Suprapubic skin (tissue), 4 donors: Measurements from ENCODE around the gene TBC1D2B. TPM values are rescaled to one million over a fixed set of nuclear protein-coding genes. Genes with fewer than 3 reads are reported as not detected.
A peak's percentile ranks its signal among the peaks of the same experiment; 100 is the strongest.

Source experiments
- DNase-seq, 2 donors: peaks; one replicate each; pipeline ENCODE4 v3.0.0-alpha.2; 2019; ENCODE audit warnings: low spot score in 2 of 2
- H3K27ac ChIP-seq: fragments of 200-600 bp; sonication (generic); one replicate; pipeline ENCODE4 v1.5.1; 2019
- H3K27me3 ChIP-seq: fragments of 200-600 bp; sonication (generic); one replicate; pipeline ENCODE4 v1.5.1; 2019
- H3K36me3 ChIP-seq: fragments of 200-600 bp; sonication (generic); one replicate; pipeline ENCODE4 v1.5.1; 2019
- H3K4me1 ChIP-seq: fragments of 200-600 bp; sonication (generic); one replicate; pipeline ENCODE4 v1.5.1; 2019
- H3K4me3 ChIP-seq: fragments of 200-600 bp; sonication (generic); one replicate; pipeline ENCODE4 v1.5.1; 2019; ENCODE audit warnings: mild to moderate bottlenecking
- H3K9me3 ChIP-seq: fragments of 200-600 bp; sonication (generic); one replicate; pipeline ENCODE4 v1.5.1; 2019
- EP300 ChIP-seq: sonication (generic); formaldehyde crosslinking; IDR thresholded peaks from one replicate; pipeline ENCODE4 v1.6.1; 2017; ENCODE audit warnings: antibody characterized with exemption
- POLR2A ChIP-seq, 2 donors: fragments of 450-650 bp; IDR thresholded peaks; one replicate each; pipeline ENCODE4 v1.6.1; 2017; ENCODE audit warnings: antibody characterized with exemption in 2 of 2, mild to moderate bottlenecking in 2 of 2, moderate library complexity in 2 of 2
- POLR2AphosphoS5 ChIP-seq, 3 donors: sonication (generic); formaldehyde crosslinking; IDR thresholded peaks; one replicate each; pipeline ENCODE4 v1.6.1; 2017; ENCODE audit warnings: antibody characterized with exemption in 3 of 3
- WGBS: methylation state at CpG from one replicate; pipeline ENCODE4 v1.1.5; 2018; 5-methylcytosine and 5-hydroxymethylcytosine counted together
- total RNA-seq, 4 donors: library from RNA; depleted of rRNA; stranded (reverse); fragments of >200 nt; gene quantifications; one replicate each; pipeline ENCODE4 v1.1.0, GENCODE V29; 2016
- TF ChIP-seq, protein P1 (sequence below), 2 donors: fragments of 200-600 bp in 1 of 2; fragments of 450-650 bp in 1 of 2; sonication (generic) in 1 of 2; IDR thresholded peaks; one replicate each; pipeline ENCODE4 v1.5.1; 2016 to 2019; ENCODE audit warnings: antibody characterized with exemption in 2 of 2, mild to moderate bottlenecking in 1 of 2, moderate library complexity in 1 of 2

The TBC1D2B gene
- total RNA-seq, 4 donors from 2014 or later, result 27.9 to 126 (median 41.5) TPM

DNA sequence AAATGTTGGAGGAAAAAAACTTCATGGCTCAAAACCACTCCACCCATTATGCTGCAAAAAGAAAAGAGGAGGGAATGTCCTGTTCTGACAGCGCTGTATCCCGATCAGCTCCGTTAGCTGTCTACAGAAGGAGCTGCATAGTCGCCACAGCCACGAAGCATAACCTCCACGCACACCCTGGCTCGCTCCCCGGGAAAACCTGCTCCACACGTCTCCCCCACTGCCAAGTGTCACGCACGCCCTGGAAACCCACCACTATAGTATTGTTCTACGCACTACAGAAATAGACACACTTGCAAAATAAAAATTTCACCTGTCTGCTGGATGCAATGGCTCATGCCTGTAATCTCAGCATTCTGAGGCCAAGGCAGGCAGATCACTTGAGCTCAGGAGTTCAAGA, 55.8 kb downstream of the TBC1D2B start:
- WGBS, result 91% methylated on average over 12 of the region's 12 CpGs
- Histone ChIP-seq H3K4me1 (peaks cover 18% of the 10 kb centered on the region), H3K4me3 (no peak overlapping the region), H3K36me3 (peaks cover 50% of the 10 kb centered on the region), H3K9me3 (no peaks in the 10 kb centered on the region), H3K27me3 (no peaks in the 10 kb centered on the region), H3K27ac (no peak overlapping the region)
- TF ChIP-seq EP300, result no peak
- TF ChIP-seq, protein P1, sequence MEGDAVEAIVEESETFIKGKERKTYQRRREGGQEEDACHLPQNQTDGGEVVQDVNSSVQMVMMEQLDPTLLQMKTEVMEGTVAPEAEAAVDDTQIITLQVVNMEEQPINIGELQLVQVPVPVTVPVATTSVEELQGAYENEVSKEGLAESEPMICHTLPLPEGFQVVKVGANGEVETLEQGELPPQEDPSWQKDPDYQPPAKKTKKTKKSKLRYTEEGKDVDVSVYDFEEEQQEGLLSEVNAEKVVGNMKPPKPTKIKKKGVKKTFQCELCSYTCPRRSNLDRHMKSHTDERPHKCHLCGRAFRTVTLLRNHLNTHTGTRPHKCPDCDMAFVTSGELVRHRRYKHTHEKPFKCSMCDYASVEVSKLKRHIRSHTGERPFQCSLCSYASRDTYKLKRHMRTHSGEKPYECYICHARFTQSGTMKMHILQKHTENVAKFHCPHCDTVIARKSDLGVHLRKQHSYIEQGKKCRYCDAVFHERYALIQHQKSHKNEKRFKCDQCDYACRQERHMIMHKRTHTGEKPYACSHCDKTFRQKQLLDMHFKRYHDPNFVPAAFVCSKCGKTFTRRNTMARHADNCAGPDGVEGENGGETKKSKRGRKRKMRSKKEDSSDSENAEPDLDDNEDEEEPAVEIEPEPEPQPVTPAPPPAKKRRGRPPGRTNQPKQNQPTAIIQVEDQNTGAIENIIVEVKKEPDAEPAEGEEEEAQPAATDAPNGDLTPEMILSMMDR (IDR thresholded peaks at IDR 0.05), result no peak
- TF ChIP-seq POLR2A (IDR thresholded peaks at IDR 0.05), result no peak
- no peak for TF ChIP-seq POLR2AphosphoS5 (IDR thresholded peaks at IDR 0.05)
- no peak for DNase-seq

DNA sequence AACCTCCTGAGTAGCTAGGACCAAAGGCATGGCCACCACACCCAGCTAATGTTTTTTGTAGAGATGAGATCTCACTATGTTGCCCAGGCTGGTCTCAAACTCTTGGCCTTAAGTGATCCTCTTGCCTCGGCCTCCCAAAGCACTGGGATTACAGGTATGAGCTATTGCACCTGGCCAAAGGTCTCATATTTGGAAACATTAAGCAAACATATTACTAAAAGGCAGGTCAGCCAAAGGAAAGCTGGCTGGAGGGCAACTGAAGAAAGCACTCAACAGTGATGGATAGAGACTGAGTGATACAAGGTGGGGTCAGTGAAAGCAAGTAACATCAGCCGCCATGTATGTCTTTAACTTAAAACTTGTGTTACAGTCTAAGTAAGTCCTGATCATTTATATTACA, 57.5 kb downstream of the TBC1D2B start:
- Histone ChIP-seq H3K27ac (no peak overlapping the region), H3K36me3 (peaks cover 55% of the 10 kb centered on the region), H3K4me3 (no peak overlapping the region), H3K9me3 (no peaks in the 10 kb centered on the region), H3K4me1 (peaks cover 17% of the 10 kb centered on the region), H3K27me3 (no peaks in the 10 kb centered on the region)
- TF ChIP-seq, protein P1 (IDR thresholded peaks at IDR 0.05), result no peak
- TF ChIP-seq POLR2A (IDR thresholded peaks at IDR 0.05) (no peak), POLR2AphosphoS5 (IDR thresholded peaks at IDR 0.05) (no peak), EP300 (no peak)
- WGBS, result 97% methylated on average over 2 of the region's 2 CpGs
- no peak for DNase-seq

DNA sequence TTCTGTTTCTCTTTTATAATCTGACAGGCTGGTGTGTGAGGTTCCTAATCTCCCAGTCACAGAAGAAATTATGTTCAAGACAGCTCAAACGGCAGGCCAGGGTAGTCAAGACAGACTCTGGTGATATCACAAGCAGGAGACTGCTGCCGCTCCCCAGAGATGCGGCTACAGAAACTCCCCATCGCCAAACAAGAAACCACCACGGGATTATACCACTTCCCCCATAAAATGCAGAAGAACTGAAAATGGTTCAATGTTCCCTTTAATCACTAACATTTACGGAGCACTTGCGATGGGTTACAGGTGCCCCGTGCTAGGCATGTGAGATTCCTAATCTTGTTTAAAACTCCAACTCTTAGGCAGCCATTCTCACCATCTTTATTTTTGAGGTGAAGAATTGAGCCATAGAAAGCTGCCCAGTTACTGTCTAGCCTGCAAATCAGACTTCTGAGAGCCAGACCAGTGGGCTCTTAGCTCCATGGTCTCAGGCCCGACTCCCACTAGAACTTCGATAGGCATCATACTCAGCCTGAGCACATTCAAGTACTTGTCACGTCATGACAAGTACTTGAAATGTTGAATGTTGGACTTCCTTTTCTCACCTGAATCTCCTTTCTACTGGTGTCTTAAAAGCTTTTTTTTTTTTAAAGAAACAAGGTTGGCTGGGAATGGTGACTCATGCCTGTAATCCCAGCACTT, 58.4 kb downstream of the TBC1D2B start:
- Histone ChIP-seq H3K4me3 (no peak overlapping the region), H3K4me1 (peaks cover 8% of the 10 kb centered on the region), H3K9me3 (no peaks in the 10 kb centered on the region), H3K27ac (peak overlapping the region; percentile 37), H3K27me3 (no peaks in the 10 kb centered on the region), H3K36me3 (peaks cover 55% of the 10 kb centered on the region)
- TF ChIP-seq, protein P1 (IDR thresholded peaks at IDR 0.05), result no peak
- TF ChIP-seq POLR2AphosphoS5 (IDR thresholded peaks at IDR 0.05) (no peak), EP300 (no peak), POLR2A (IDR thresholded peaks at IDR 0.05) (no peak)
- DNase-seq, result no peak
- 64% methylated on average over 11 of the region's 11 CpGs for WGBS

DNA sequence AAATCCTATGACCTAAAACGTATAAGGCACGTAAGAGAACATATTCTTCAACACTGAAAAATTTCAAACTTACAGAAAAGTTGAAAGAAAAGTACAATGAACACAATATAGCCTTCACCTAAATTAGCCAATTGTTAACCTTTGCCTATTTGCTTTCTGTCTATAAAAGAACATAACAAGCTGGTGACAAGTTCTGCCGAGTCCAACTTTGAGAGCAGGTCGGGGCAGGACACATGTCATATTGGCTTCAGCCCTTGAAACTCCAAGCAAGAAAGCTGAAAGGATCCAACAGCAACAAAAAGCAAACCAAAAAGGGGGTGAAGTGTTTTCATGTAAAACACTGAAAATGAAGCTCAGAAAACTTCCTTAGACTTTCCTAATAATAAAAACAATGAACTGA, 59.1 kb downstream of the TBC1D2B start:
- peaks cover 54% of the 10 kb centered on the region for H3K36me3 ChIP-seq

DNA sequence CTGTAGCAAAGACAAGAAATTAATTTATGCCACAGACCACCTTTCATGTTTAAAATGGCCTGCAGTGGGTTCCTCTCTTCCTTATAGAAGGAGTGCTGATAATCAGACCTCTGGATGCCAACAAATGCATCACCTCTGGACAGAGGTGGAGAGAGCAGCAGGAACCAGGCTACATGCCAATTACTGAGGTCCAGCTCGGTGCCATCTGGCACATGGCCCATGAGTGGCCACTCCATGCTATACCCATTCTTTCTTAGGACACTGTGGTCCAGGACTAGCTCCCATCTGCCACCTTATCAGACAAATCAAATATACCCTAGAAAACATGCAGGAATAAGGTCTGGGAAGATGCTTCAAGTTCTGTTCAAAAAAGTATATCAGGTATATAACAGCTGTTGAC, 60.7 kb downstream of the TBC1D2B start:
- 55% methylated on average over 1 of the region's 1 CpG for WGBS
- Histone ChIP-seq H3K27me3 (no peaks in the 10 kb centered on the region), H3K27ac (no peak overlapping the region), H3K9me3 (no peaks in the 10 kb centered on the region), H3K4me3 (no peak overlapping the region), H3K4me1 (peaks cover 7% of the 10 kb centered on the region), H3K36me3 (peaks cover 55% of the 10 kb centered on the region)
- no peak for DNase-seq
- TF ChIP-seq, protein P1 (IDR thresholded peaks at IDR 0.05), result no peak
- TF ChIP-seq EP300 (no peak), POLR2A (IDR thresholded peaks at IDR 0.05) (no peak), POLR2AphosphoS5 (IDR thresholded peaks at IDR 0.05) (no peak)

More for the DNA sequence above, 59.1 kb downstream of the TBC1D2B start:
- no peak for DNase-seq
- H3K27ac ChIP-seq, result peak overlapping the region; percentile 37
- no peak for TF ChIP-seq POLR2AphosphoS5 (IDR thresholded peaks at IDR 0.05)
- TF ChIP-seq POLR2A (IDR thresholded peaks at IDR 0.05), result no peak
- no peak for TF ChIP-seq EP300
- TF ChIP-seq, protein P1 (IDR thresholded peaks at IDR 0.05), result no peak
- WGBS, result 49% methylated on average over 4 of the region's 4 CpGs
- H3K4me1 ChIP-seq, result peaks cover 4% of the 10 kb centered on the region
- H3K27me3 ChIP-seq, result no peaks in the 10 kb centered on the region
- no peak overlapping the region for H3K4me3 ChIP-seq
- H3K9me3 ChIP-seq, result no peaks in the 10 kb centered on the region
